H1 (cell line): ENCODE measurements around the gene SGCB.

Experiments used
- KDM5A ChIP-seq: fragments of 200-600 bp; IDR thresholded peaks from 2 replicates; pipeline ENCODE4 v1.7.1; 2012; ENCODE audit warnings: mild to moderate bottlenecking, low read length, inconsistent platforms, mixed read lengths
- TF ChIP-seq, protein P1 (sequence below): IDR thresholded peaks from 2 replicates; pipeline ENCODE4 v1.6.1; 2012; ENCODE audit warnings: low read length, inconsistent platforms

DNA sequence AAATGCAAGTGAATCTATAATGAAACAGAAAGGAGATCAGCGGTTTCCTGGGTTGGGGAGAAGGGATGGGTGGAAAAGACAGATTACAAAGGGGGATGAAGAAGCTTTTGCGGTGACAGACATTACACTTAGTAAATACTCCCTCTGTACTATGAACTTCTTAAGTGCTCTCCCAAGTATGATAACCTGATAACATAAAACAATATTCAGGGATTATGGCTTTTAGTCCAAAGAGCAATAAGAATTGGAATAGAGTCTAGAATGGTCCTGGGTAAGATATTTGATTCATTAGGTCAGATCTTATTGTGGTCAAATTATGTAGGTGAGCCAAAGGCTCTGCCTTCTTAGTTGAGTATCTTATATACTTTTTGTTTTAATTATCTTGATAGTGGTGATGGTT lies 27.1 kb downstream of the SGCB start:
- no peak for TF ChIP-seq KDM5A
- TF ChIP-seq, protein P1, sequence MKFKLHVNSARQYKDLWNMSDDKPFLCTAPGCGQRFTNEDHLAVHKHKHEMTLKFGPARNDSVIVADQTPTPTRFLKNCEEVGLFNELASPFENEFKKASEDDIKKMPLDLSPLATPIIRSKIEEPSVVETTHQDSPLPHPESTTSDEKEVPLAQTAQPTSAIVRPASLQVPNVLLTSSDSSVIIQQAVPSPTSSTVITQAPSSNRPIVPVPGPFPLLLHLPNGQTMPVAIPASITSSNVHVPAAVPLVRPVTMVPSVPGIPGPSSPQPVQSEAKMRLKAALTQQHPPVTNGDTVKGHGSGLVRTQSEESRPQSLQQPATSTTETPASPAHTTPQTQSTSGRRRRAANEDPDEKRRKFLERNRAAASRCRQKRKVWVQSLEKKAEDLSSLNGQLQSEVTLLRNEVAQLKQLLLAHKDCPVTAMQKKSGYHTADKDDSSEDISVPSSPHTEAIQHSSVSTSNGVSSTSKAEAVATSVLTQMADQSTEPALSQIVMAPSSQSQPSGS: no peak
